Esophagus muscularis mucosa (tissue), 4 donors: ENCODE results near the gene CDHR2.

Source experiments
- CTCF ChIP-seq, 3 experiments: fragments of 200-600 bp in 2 of 3; fragments of 450-650 bp in 1 of 3; sonication (generic) in 2 of 3; IDR thresholded peaks; one replicate each; pipeline ENCODE4 v1.5.1; 2017 to 2019; ENCODE audit warnings: antibody characterized with exemption in 3 of 3, mild to moderate bottlenecking in 2 of 3, moderate library complexity in 1 of 3
- EP300 ChIP-seq: sonication (generic); formaldehyde crosslinking; IDR thresholded peaks from one replicate; pipeline ENCODE4 v1.6.1; 2017; ENCODE audit warnings: antibody characterized with exemption
- POLR2A ChIP-seq: fragments of 450-650 bp; IDR thresholded peaks from one replicate; pipeline ENCODE4 v1.6.1; 2017; ENCODE audit warnings: antibody characterized with exemption, moderate library complexity, mild to moderate bottlenecking, low read depth
- POLR2AphosphoS5 ChIP-seq, 2 donors: sonication (generic); formaldehyde crosslinking; IDR thresholded peaks; one replicate each; pipeline ENCODE4 v1.6.1; 2017; ENCODE audit warnings: antibody characterized with exemption in 2 of 2

- TF ChIP-seq POLR2AphosphoS5 (IDR thresholded peaks at IDR 0.05) (peak in 1 of 2 donors; percentile 63), POLR2A (no peak), CTCF (IDR thresholded peaks at IDR 0.05) (no peak), EP300 (no peak)
These were observed 12.8 kb upstream of the CDHR2 start for GRCh38 chr5:176536132-176536901.
